Stimulated activated CD8-positive, alpha-beta memory T cell treated with anti-CD3 and anti-CD28 coated beads, Interleukin-7, amount 100 ng/mL, for 1 hour (primary cell): ENCODE measurements around the gene UBXN10.

Experiments used
- DNase-seq, 2 donors: peaks; one replicate each; pipeline ENCODE4 v3.0.0-alpha.2; 2020; ENCODE audit warnings: low read depth in 2 of 2

UBXN10 gene

GRCh38 chr1:20234788-20235535 lies 49.1 kb downstream of the UBXN10 start:
- no peak for DNase-seq

GRCh38 chr1:20237646-20238045 lies 51.8 kb downstream of the UBXN10 start:
- no peak for DNase-seq

GRCh38 chr1:20240012-20240411 lies 54.1 kb downstream of the UBXN10 start:
- no peak for DNase-seq

GRCh38 chr1:20242890-20243479 lies 57.1 kb downstream of the UBXN10 start:
- DNase-seq: no peak
